Sigmoid colon (tissue), 4 donors: Measurements from ENCODE around the gene IRF2BP2.

Experiments used
- CTCF ChIP-seq, 4 experiments: fragments of 450-650 bp in 3 of 4; fragments of 200-600 bp in 1 of 4; IDR thresholded peaks; one replicate each; pipeline ENCODE4 v1.5.1; 2016 to 2019; ENCODE audit warnings: antibody characterized with exemption in 4 of 4, mild to moderate bottlenecking in 3 of 4, moderate library complexity in 2 of 4
- POLR2A ChIP-seq, 2 donors: fragments of 450-650 bp; IDR thresholded peaks; one replicate each; pipeline ENCODE4 v1.6.1; 2016; ENCODE audit warnings: antibody characterized with exemption in 2 of 2, mild to moderate bottlenecking in 2 of 2, moderate library complexity in 2 of 2
- POLR2AphosphoS5 ChIP-seq, 4 donors: sonication (generic); formaldehyde crosslinking; IDR thresholded peaks; one replicate each; pipeline ENCODE4 v1.6.1; 2017; ENCODE audit warnings: antibody characterized with exemption in 4 of 4

- TF ChIP-seq CTCF (IDR thresholded peaks at IDR 0.05) (no peak), POLR2A (IDR thresholded peaks at IDR 0.05) (no peak), POLR2AphosphoS5 (IDR thresholded peaks at IDR 0.05) (no peak)
Observed at GRCh38 chr1:234620272-234621126, 10.5 kb upstream of the IRF2BP2 start.
